Measurements from ENCODE around the gene MEIOSIN. TPM values are rescaled to one million over a fixed set of nuclear protein-coding genes. Genes with fewer than 3 reads are reported as not detected.

The MEIOSIN gene
- total and polyA plus RNA-seq, 9 of the 15 experiments (the other 6 are each of a cell fraction or from before 2014, with no cell fraction given), result 0.06 to 2.0 (median 0.76) TPM

GRCh38 chr19:45770192-45771101, 37.2 kb downstream of the MEIOSIN start (continued):
- TF ChIP-seq THAP12 (CRISPR knock-in tag; IDR thresholded peaks at IDR 0.05) (0 out of 2 replicates have a peak, but pooled peaks have one; percentile 50), ZNF655 (CRISPR knock-in tag; IDR thresholded peaks at IDR 0.05) (peak; percentile 16; the same call in 1 of the 2 replicates), DEAF1 (CRISPR knock-in tag; IDR thresholded peaks at IDR 0.05) (0 out of 2 replicates have a peak, but pooled peaks have one; percentile 22), RB1 (IDR thresholded peaks at IDR 0.05; ENCODE audit: low read depth) (peak; percentile 71), RBM22 (IDR thresholded peaks at IDR 0.05; ENCODE audit: low read depth, low read length, poor library complexity, severe bottlenecking) (peak; percentile 93), REST (IDR thresholded peaks at IDR 0.05; ENCODE audit: borderline replicate concordance) (peak; percentile 55; the same call in 1 of the 2 replicates), REST (CRISPR knock-in tag; IDR thresholded peaks at IDR 0.05; ENCODE audit: low read depth) (peak; percentile 88; the same call in 1 of the 2 replicates), ZNF780A (CRISPR knock-in tag; IDR thresholded peaks at IDR 0.05) (0 out of 2 replicates have a peak, but pooled peaks have one; percentile 48), KLF16 (IDR thresholded peaks at IDR 0.05) (0 out of 2 replicates have a peak, but pooled peaks have one; percentile 12), CREB1 (IDR thresholded peaks at IDR 0.05) (peak; percentile 7; the same call in 1 of the 2 replicates), CREB1 (CRISPR knock-in tag; IDR thresholded peaks at IDR 0.05) (peak; percentile 81)
